Superior temporal gyrus (tissue), 1 donor: Measurements from ENCODE around the gene LRRC38.
"Not testable (repeated sequence)": the region's sequence is repeated elsewhere in the genome, so short reads cannot be mapped to it uniquely, and the experiment has no call there.

Experiments used
- DNase-seq: peaks from one replicate; pipeline ENCODE4 v3.0.0-alpha.2; 2016; ENCODE audit errors: extremely low spot score

LRRC38 gene

GRCh38 chr1:13465515-13465914 lies 48.3 kb downstream of the LRRC38 start:
- DNase-seq, result no peak

DNA sequence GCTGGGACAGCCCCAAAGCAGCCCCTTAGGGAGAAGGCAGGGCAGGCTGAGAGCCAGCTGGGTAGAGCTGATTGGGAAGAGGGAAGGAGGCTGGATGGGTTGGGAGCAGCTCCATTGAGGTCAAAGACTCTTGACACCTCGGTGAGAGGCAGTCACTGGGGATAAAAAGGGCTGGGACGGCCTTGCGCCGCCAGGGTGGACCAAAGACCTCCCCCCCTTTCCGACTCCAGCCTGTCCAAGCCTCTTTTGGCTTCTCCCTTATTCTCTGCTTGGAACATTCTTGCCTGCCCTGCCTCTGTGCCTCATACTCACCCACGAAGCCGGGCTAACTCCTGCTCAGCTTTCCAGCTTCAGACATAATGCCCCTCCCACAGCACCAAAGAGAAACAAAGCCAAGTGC lies 51.1 kb downstream of the LRRC38 start:
- DNase-seq, result no peak

GRCh38 chr1:13461977-13462376 lies 51.8 kb downstream of the LRRC38 start:
- no peak for DNase-seq

DNA sequence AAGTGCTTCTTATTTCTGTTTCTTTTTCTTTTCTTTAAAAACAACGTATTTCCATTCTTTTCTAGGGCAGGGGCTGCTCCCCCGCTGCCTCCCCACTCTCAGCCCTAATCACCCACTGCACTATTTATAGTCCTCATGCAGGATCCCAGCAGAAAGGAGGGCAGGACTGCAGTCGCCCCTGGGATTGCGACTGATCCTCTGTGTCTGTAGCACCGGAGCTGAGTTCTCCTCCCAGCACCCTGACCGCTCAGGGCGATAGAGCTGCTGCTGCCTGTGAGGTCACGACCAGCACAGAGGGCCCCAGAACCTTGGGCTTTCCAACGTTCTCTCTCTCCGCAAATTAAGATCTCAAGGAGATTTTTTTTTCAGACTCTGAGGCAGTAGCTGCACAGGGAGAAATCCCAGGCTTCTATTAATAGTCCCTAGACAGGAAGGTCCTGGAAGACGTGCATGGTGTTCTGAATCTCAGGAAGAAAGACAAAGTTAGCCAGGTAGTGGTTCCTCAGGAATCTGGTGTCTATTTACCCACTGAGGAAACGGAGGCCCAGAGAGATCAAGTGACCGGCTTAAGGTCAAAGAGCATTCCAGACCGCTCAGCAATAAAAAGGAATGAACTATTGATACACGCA lies 56.8 kb downstream of the LRRC38 start:
- DNase-seq, result no peak

GRCh38 chr1:13451399-13451965 lies 62.3 kb downstream of the LRRC38 start:
- DNase-seq, result no peak

DNA sequence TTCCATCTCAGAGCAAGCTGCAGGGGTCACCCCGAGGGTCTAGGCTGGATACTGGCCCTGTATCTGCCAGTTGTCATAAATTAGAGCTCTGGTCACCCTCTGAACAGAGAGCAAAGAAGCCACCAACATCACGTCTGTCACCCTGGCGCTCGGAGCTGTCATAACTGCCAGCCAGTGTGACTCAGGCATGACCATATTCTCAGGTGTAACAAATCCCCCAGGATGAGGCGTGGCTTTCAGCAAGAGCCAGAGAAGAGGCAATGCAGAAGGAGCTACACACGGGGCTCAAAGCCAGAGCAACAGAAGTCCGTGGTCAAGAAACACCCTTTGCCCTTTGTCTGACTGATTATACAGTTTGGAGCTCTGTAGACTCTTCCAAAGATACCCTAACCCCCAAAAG lies 63.6 kb downstream of the LRRC38 start:
- DNase-seq, result no peak

DNA sequence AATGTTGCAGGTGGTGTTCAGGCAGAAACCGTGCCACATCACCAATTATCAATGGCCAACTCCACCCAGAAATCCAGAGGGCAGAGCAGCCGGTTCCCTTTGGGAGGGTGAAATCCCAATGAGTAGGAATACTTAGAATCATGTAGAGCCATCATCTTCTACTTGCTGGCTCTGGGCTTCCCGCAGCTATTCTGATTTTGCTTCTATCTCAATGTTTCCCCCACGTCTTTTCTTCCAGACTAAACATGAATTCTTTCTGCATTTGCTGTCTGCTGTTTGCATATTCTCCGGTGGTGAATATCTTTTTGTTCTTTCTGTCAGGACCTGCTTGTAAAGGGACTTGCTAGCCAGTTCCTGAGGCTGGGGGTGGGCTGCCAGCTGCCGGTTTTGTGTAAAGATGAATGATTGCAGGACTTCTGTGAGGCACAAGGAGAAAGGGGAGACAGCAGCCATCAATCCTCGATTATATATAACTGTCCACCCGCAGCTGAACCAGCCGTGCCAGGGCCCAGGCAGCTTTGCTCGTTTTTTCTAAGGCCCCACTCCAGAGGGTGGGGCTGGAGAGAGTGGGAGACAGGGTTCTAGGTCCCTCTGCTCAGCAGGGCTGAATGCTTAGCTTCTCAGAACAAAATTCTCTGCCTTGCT lies 70.3 kb downstream of the LRRC38 start:
- DNase-seq, result no peak

DNA sequence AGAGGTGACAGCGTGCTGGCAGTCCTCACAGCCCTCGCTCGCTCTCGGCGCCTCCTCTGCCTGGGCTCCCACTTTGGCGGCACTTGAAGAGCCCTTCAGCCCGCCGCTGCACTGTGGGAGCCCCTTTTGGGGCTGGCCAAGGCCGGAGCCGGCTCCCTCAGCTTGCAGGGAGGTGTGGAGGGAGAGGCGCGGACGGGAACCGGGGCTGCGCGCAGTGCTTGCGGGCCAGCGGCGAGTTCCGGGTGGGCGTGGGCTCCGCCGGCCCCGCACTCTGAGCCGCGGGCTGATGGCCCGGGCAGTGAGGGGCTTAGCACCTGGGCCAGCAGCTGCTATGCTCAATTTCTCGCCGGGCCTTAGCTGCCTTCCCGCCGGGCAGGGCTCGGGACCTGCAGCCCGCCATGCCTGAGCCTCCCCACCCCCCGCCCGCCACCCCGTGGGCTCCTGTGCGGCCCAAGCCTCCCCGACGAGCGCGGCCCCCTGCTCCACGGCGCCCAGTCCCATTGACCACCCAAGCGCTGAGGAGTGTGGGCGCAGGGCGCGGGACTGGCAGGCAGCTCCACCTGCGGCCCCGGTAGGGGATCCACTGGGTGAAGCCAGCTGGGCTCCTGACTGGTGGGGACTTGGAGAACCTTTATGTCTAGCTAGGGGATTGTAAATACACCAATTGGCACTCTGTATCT lies 74.6 kb downstream of the LRRC38 start:
- not testable (repeated sequence) for DNase-seq

DNA sequence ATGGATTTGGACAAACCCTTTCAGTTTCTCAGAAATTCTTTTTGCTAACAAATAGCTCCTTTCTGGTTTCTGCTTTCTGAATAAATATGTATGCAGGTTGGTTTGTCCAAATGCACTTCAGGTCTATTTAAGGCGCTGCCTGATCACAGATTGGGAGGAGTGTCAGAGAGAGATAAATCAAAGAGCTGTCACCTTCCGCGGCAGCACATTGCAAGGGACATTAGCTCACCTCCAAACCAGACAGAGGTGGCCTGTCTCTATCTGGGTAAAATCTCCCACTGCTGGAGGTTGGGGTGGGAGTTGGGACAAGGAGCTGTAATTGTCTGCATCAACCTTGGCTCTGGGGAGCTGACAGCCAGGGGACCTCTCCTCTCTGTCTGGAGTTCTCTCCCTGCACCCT lies 78.3 kb downstream of the LRRC38 start:
- no peak for DNase-seq

- not testable (repeated sequence) for DNase-seq
Measured at GRCh38 chr1:13433694-13434358, 80.0 kb downstream of the LRRC38 start.

- DNase-seq, result no peak
Measured at GRCh38 chr1:13432251-13432650, 81.6 kb downstream of the LRRC38 start.

- no peak for DNase-seq
Measured at GRCh38 chr1:13430495-13430894, 83.3 kb downstream of the LRRC38 start.
